Coronary artery (tissue), 2 donors: Measurements from ENCODE around the gene CXCL3.
"Not testable (repeated sequence)": the region's sequence is repeated elsewhere in the genome, so short reads cannot be mapped to it uniquely, and the experiment has no call there.

Source experiments
- DNase-seq: peaks from one replicate; pipeline ENCODE4 v3.0.0-alpha.2; 2017; ENCODE audit warnings: low spot score
- H3K27ac ChIP-seq, 2 donors: fragments of 200-600 bp; sonication (generic); one replicate each; pipeline ENCODE4 v1.5.1; 2016 to 2019
- H3K4me3 ChIP-seq: fragments of 200-600 bp; sonication (generic); 2 replicates; pipeline ENCODE4 v1.5.1; 2016; ENCODE audit warnings: mild to moderate bottlenecking, moderate library complexity
- CTCF ChIP-seq: fragments of 200-600 bp; sonication (generic); IDR thresholded peaks from one replicate; pipeline ENCODE4 v1.5.1; 2019; ENCODE audit warnings: antibody characterized with exemption

CXCL3 gene

GRCh38 chr4:74038425-74039314, at the start of gene CXCL3:
Gene CXCL3, minus strand, starts transcription at chr4:74038689. Its CDS starts 78 bp downstream, at chr4:74038611.
- Histone ChIP-seq H3K27ac (peak within 1 kb of the TSS; percentile 54 to 58), H3K4me3 (peak within 1 kb of the TSS; percentile 74)
- peak; percentile 45 for TF ChIP-seq CTCF
- peak; percentile 79 for DNase-seq

- no peak overlapping the region for H3K4me3 ChIP-seq
- no peak overlapping the region for H3K27ac ChIP-seq
- no peak for DNase-seq
- no peak for TF ChIP-seq CTCF
Measured at GRCh38 chr4:74087481-74087880, 49.0 kb upstream of the CXCL3 start.

- no peak for DNase-seq
- no peak for TF ChIP-seq CTCF
- H3K27ac ChIP-seq: no peak overlapping the region
- H3K4me3 ChIP-seq: no peak overlapping the region
Measured at GRCh38 chr4:74085669-74086068, 47.2 kb upstream of the CXCL3 start.

- H3K4me3 ChIP-seq: no peak overlapping the region
- H3K27ac ChIP-seq: no peak overlapping the region
- no peak for TF ChIP-seq CTCF
- DNase-seq: no peak
Measured at GRCh38 chr4:74084984-74085383, 46.5 kb upstream of the CXCL3 start.

- Histone ChIP-seq H3K4me3 (no peak overlapping the region), H3K27ac (no peak overlapping the region)
- DNase-seq: no peak
- TF ChIP-seq CTCF: no peak
Measured at GRCh38 chr4:74083546-74083945, 45.1 kb upstream of the CXCL3 start.

- H3K27ac ChIP-seq: no peak overlapping the region
- no peak overlapping the region for H3K4me3 ChIP-seq
- DNase-seq: no peak
- TF ChIP-seq CTCF: no peak
Measured at GRCh38 chr4:74081035-74081434, 42.5 kb upstream of the CXCL3 start.

GRCh38 chr4:74080351-74080750, 41.9 kb upstream of the CXCL3 start:
- H3K27ac ChIP-seq, H3K4me3 ChIP-seq, DNase-seq: not testable (repeated sequence)

- DNase-seq, H3K27ac ChIP-seq, H3K4me3 ChIP-seq: not testable (repeated sequence)
Measured at GRCh38 chr4:74079024-74079423, 40.5 kb upstream of the CXCL3 start.
